Glomerular endothelial cell (primary cell): ENCODE data around the gene IYD. TPM values are rescaled to one million over a fixed set of nuclear protein-coding genes. Genes with fewer than 3 reads are reported as not detected.
"Not testable (repeated sequence)": the region's sequence is repeated elsewhere in the genome, so short reads cannot be mapped to it uniquely, and the experiment has no call there.

Experiments
- DNase-seq: peaks from one replicate; pipeline ENCODE4 v3.0.0-alpha.2; 2011; ENCODE audit warnings: low read depth, low spot score; ENCODE audit errors: extremely low read depth
- total RNA-seq: library from RNA; depleted of rRNA; stranded (reverse); fragments of >200 nt; gene quantifications from 2 replicates; pipeline ENCODE4 v1.2.3, GENCODE V29; 2015

IYD gene
- total RNA-seq, 1 donor from 2014 or later, result not detected

DNA sequence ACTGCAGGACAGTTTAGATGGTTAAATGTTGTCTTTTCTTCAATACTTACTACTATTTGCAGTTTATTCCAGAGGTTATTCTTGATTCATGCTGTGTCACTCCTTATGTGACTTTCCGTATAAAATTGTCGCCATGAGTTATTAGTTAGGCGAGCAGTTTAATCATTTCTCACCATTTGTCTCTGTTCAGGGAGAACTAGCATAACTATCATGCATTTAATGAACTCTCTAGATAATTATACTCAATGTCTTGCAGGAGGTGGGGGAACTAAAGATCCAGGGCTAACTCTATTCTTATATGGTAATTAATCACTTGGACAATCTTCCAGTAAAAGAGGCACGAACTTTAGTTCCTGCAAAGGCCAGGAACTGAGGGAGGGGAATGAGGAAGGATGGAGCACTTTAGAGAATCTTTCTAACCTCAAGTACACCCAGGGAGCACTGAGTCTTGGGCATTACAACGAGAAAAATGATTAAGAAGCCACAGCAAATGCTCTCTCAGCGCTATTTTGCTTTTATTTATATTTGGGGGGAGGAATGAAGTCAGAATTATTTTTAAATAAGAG, 58.3 kb downstream of the IYD start:
- DNase-seq, result no peak

DNA sequence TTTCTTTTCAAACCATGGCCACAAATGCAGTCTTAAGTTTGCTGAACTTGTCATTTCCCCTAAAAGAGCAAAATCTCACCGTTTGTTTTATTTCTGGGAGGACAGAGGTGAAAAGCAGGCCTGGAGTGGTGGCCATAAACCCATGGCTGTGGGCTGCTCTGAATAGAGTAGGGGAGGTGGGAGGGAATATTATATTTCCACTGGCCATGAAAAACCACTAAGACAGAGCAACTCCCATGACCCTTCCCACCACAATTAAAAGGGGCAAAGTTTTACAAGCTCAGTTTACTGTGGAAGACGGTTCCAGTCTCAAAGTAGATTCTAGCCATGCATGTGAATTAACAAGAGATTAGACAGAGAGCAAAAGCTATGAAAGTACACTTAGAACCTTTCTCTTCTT, 59.0 kb downstream of the IYD start:
- DNase-seq, result no peak

DNA sequence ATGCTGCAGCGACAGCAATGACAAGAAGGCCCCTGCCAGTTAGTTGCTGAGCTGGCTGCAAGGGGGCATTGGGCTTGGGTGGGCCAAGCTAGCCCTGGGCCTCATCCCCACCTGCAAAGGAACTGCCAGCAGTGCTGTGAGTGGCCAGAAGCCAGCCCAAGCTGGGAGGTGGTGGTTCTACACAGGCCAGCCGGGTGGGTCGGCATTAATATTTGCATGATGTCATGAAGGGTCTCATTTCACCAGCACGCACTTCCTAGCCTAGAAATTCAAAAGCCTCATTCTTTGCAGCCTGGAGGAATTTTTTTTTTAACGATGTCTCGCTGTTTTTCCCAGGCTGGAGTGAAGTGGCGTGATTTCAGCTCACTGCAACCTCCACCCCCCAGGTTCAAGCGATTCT, 62.0 kb downstream of the IYD start:
- DNase-seq, result no peak

DNA sequence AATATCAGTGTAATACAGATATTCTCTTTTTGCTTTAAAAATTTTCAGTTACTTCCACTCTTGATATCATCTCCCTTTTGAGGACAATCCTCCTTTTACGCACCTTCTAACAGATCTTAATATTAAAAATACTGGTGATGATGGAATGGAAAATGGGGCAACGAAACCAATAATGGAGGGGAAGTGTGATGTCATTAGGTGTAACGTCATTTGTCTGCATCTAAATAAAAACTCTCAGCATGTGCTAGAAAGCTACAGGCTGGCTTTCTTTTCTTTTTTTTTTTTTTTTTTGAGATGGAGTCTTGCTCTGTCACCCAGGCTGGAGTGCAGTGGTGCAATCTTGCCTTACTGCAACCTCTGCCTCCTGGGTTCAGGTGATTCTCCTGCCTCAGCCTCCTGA, 66.5 kb downstream of the IYD start:
- DNase-seq, result no peak

DNA sequence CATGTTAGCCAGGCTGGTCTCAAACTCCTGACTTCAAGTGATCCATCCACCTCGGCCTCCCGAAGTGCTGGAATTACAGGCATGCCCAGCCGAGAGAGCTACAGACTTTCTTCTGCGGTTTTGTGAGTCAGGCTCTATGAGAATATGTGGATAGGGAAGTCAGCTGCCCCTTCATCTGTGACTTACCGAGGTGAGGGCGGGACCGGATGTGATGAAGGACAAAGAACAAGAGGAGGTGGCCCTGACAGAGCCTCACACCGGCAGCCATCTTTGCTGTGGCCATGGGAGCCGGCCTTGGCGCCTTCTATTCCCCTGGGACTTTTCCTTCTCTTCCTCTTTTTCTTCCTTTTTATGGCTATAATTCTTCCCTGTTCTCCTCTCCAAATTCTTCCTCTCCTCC, 67.0 kb downstream of the IYD start:
- DNase-seq, result no peak

DNA sequence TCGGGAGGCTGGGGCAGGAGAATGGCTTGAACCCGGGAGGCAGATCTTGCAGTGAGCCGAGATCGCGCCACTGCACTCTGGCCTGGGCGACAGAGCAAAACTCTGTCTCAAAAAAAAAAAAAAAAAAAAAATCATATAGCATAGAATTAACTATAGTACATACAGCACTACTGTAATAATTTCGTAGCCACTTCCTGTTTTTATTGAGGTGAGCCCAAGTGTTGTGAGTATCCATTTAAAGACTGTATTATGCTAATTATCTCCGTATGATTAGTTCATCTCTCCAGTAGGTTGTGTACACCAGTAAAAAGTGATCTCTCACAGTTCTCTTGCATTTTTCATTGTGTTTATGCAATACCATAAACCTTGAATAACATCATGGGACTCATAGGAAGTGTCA, 70.6 kb downstream of the IYD start:
- no peak for DNase-seq

DNA sequence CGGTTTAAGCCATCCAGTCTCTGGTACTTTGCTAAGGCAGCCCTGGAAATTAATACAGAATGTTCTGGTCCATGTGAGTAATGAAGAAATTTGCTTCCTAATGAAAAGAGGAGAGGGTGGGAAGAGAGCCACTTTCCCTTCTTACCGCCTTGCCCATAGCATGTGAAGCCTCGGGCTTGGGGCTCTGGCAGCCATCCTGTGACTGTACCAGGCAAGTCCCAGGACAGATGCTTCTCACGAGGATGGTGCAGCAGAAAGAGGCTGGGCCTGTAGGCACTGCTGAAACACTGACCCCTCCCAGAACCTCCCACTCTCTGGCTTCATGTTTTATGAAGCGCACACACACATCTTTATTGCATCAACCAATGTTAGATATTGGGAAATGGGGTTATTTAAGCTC, 74.8 kb downstream of the IYD start:
- DNase-seq, result no peak

DNA sequence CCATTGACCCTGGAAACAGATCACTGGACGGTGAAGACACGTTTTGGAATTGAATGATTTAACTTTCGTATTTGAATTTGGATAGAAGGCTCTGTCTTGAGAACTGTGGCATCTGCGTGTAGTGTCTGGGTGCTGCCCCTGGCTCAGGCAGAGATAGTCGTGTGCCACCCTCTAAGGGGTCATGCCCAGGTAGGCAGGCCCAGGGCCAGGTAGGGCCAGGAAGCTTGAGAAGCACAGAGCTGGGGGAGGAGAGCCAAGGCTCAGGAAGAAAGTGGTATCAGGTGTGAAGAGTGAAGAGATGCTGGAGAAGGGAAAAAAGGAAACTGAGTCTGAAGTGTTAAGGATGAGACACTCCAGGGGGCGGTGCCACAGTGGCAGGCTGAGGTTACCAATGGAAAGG, 75.5 kb downstream of the IYD start:
- DNase-seq, result no peak

DNA sequence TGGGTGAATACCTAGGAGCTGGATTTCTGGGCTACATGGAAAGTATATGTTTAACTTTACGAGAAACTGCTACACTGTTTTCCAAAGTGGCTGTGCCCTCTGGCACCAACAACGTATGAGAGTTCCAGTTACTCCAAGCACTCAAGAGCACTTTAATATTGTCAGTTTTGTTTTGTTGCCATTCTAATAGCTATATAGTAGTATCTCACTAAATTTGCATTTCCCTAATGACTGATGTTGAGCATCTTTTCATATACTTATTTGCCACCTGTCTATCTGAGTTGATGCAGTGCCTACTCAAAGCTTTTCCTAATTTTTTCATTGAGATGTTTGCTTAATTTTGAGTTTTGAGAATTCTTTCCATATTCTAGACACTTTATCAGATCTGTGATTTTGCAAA, 76.7 kb downstream of the IYD start:
- no peak for DNase-seq

DNA sequence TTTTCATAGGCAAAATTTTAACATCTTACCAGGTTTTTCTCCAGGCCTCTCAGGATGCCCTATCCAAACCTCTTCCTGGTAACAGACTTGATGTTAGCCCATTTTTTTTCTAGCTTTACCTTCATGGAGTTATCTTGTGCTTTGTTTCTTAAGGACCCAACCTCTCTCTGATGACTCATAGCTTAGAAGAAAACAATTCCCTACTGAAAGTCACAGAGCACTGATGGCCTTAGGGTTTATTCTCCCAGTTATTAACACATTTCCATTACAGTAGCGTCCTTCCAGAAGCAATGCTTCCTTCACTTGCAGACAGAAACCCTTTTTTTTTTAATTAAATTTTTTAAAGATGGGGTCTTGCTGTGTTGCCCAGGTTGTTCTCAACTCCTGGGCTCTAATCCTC, 79.4 kb downstream of the IYD start:
- no peak for DNase-seq

DNA sequence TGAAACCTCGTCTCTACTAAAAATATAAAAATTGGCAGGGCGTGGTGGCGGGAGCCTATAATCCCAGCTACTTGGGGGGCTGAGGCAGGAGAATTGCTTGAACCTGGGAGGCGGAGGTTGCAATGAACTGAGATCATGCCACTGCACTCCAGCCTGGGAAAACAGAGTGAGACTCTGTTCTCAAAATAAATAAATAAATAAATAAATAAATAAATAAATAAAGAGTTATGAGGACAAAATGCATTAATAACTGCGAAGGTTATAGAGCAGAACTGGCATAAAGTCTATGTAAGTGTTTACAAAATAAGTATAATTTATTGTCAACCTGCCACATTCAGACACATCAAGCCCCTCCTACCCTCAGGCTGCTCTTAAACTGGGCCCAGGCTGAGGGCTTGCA, 80.2 kb downstream of the IYD start:
- DNase-seq, result not testable (repeated sequence)

DNA sequence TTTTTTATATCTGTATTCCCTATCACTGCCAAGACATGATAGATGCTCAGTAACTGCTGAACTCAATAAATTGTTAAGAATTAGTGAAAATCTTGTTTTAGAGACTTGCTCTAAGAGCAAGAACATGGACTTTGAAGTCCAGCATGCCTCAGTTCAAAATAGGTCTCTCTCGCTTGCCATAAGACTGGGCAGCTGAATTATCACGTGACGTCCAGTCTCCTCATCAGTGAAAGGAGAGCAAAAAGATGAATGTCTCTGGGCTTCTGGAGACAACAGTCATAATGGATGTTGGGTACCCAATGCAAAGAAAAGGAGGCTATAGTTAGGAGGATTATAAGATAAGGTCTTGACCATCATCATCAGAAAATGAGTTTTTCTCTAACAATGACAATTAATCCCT, 82.1 kb downstream of the IYD start:
- DNase-seq, result no peak

DNA sequence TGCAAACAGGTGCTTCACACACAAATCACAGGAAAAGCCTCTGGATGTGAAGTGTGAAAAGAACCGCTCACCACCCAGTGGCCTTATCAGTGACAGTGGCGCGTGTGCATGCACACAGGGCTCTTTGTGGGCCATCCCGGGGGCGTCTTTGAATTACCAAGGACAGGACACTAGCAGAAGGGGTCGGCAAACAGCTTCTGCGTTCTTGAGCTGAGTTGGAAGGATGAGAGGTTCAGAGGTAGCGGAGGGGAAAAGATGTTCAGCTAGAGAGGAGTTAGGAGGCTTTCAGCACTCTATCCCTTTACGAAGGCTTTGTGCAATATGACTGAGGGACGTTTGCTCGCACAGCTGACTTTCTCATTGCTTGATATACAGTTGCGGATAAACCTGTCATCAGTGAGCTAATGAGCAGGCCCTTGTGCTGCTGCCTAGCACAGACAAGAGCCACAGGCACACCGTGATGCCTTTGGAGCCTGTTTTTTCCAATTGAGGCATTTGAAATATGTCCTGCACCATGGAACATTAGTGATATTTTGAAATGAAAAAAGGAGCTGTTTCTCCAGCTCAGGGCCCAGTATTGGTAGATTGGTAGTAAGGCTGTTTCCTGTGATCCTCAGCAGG, 83.1 kb downstream of the IYD start:
- DNase-seq, result no peak

DNA sequence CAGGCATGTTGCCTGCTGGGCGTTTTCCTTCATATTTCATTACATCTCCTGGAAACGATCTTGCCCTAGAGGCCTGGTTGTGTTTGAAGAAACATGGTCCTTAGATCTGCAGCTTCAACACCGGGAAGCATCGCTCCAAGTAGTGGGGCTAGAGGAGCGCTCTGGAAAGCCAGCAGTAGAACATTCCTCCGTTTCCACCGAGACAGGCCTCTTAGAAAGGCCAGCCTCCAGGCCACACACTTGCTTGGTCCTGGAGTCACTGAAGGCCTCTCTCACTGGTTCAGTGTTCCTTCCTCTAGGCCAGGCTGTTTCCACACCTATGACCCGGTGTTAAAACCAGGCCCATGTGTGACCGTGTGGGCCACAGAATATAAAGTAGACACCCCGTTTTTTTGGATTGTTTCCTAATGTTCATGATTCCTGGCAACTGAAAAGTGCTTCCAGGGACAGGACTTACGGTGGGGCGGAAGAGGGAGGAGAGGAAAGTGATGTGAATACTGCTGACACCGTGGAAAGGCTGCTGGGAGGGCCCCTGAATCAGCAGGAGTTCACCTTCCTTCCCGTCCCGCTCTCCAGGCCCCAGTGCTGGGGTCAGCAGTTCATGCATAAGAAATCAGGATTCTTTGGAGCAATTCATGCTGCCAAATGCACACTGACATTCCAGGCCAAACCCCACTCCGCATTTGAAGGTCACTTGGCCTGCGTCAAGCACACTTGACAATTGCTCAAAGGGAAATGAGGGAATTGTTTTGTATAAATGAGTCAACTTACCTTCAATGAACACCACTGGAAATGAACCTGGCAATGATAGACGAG, 83.8 kb downstream of the IYD start:
- DNase-seq, result peak; percentile 69

DNA sequence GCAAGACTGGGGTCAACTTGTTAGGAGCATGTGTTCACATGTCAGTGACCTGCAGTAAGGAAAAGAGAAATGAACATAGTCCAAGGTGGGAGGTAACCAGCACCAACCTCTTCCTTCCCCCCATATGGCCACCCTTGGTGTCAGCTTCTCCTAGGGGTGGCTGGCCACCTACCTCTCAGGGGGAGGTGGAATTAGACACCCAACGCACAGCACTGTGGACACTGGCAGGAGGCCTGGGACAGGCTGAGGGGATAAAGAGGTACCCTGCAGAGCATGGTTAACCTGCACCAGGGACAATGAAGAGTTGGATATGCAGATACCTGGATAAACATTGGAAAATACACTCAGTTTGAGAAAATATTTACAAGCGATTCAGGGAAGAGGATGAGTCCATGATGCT, 84.5 kb downstream of the IYD start:
- no peak for DNase-seq

Other genes with a start within 250 kb of the IYD start
- 1.6 and 3.0 TPM in 2 replicates for gene PPP1R14C, start 226.0 kb upstream of the IYD start, total RNA-seq
- 104 and 203 TPM in 2 replicates for gene PLEKHG1, start 230.9 kb downstream of the IYD start, total RNA-seq